Suprapubic skin (tissue), 3 donors: Measurements from ENCODE around the gene DAAM2.

ENCODE experiments used
- EP300 ChIP-seq: sonication (generic); formaldehyde crosslinking; IDR thresholded peaks from one replicate; pipeline ENCODE4 v1.6.1; 2017; ENCODE audit warnings: antibody characterized with exemption
- TF ChIP-seq, protein P1 (sequence below), 2 donors: fragments of 200-600 bp in 1 of 2; fragments of 450-650 bp in 1 of 2; sonication (generic) in 1 of 2; IDR thresholded peaks; one replicate each; pipeline ENCODE4 v1.5.1; 2016 to 2019; ENCODE audit warnings: antibody characterized with exemption in 2 of 2, mild to moderate bottlenecking in 1 of 2, moderate library complexity in 1 of 2

DNA sequence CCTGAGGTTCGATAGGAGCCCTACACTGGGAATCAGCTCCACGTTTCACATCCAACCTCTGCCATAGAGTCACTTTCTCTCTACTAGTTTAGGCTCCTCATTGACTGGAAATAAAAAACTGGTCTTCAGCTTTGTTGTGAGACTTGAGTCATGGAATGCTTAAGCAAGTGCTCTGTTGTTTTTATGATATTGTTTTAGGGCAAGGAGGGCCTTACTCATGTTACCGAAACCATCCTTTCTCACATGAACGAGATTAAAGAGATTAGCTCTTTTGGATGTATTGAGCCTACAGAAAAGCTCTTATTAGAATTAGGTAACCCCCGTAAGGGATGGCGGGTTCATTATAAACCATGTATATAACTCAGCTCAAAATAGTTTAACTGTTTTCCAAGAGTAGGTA is 149.0 kb downstream of the DAAM2 start:
- TF ChIP-seq, protein P1, sequence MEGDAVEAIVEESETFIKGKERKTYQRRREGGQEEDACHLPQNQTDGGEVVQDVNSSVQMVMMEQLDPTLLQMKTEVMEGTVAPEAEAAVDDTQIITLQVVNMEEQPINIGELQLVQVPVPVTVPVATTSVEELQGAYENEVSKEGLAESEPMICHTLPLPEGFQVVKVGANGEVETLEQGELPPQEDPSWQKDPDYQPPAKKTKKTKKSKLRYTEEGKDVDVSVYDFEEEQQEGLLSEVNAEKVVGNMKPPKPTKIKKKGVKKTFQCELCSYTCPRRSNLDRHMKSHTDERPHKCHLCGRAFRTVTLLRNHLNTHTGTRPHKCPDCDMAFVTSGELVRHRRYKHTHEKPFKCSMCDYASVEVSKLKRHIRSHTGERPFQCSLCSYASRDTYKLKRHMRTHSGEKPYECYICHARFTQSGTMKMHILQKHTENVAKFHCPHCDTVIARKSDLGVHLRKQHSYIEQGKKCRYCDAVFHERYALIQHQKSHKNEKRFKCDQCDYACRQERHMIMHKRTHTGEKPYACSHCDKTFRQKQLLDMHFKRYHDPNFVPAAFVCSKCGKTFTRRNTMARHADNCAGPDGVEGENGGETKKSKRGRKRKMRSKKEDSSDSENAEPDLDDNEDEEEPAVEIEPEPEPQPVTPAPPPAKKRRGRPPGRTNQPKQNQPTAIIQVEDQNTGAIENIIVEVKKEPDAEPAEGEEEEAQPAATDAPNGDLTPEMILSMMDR (IDR thresholded peaks at IDR 0.05) = no peak
- TF ChIP-seq EP300 = no peak
